GM18873 (cell line): ENCODE data around the gene TSEN2.
"Not testable (repeated sequence)": the region's sequence is repeated elsewhere in the genome, so short reads cannot be mapped to it uniquely, and the experiment has no call there.

Experiments
- ATAC-seq: cut with Tn5 transposase; IDR thresholded peaks from one replicate; pipeline ENCODE4 v1.9.1; 2021; ENCODE audit warnings: mild to moderate bottlenecking, moderate library complexity, moderate number of reproducible peaks; ENCODE audit not compliant: unreplicated experiment, low FRiP score

The TSEN2 gene

DNA sequence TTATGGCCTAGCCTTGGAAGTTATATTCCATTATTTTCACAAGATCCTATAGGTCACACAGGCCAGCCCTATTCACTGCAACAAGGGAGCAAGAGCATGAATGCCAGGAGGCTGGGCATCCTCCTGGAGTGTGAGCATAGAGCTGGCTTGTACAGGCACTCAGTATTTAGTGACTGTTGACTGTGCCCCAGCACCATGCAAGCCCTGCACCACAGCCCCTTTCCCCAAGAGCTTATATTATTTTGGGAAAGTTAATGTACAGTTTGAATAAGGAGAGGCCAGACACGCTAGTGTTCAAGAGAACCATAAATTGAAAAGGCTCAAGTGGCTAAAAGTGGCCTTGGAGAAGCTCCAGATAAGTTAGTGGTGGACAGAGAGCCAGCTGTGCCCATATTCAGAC is 32.3 kb upstream of the TSEN2 start:
- ATAC-seq: no peak

DNA sequence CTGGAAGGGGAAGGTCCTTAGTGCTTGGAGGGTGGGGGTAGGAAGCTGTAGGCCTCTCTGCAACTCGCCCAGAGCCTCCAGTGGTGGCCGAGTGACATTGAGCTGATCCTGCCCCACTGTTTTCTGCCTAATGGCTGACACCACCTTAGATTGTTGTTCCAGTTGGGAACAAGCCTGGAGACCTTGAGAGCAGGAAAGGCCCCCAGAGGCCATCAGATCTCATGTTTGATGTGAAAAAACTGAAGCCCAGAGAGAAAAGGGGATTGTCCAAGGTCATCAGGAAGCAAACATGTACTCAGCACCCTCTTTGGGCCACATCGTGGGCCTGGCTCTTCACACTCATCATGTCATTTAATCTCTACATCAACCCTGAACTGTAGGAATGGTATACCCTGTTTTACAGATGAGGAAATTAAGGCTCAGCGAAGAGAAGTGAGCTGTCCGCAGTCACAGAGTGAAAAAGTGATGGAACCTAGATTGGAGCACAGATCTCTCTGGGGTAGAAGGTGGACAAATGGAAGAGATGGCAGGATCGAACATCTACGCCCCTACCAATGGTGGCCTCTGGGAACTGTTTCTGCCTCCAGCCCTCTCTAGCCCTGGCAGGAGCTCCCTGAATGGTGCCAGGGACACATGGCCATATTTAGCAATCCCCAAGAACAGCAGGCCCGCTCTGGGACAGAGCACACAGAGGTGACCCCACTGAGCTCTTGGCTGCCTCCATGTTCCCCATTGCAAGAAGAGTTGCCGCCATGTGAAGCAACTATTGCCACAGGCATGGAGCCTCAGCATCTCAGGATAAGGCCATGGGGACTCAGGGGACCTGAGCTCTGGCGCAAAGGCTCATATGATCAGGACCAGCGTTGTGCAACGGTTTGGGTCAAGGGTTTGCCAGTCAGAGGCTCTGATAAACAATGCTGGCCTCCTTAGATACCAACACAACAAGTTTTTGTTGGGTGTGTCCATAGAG is 31.6 kb upstream of the TSEN2 start:
- no peak for ATAC-seq

DNA sequence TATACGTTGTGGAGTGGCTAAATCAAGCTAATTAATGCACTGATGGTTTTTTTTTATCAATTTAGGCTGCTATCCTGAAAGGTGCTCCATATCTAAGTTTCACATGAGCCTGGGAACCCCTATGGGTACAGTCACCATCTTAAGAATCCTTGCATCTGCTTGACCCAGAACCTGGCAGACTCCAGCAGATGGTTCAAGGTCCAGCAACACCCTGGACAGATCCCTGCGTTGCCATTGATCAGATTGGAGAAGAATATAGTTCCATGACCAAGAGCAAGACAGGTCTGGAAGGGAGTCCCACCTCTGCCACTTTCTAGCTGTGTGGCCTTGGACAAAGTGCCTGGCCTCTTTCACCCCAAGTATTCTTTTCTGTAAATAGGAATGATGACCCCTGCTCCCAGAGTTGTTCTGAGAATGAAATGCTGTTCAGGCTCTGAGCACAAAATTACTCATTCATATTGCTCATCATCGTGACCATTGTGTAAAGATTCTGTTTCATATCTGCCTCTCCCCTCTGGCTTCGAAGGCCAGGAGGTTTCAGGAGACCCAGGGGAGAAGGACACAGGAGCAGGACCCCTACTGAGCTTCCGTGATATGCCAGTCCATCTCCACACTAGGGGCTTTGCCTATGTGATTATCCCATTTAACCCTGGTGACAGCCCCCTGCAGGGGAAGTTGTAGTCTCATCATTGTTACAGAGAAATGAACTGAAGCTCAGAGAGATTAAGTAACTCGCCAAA is 30.0 kb upstream of the TSEN2 start:
- ATAC-seq: no peak

DNA sequence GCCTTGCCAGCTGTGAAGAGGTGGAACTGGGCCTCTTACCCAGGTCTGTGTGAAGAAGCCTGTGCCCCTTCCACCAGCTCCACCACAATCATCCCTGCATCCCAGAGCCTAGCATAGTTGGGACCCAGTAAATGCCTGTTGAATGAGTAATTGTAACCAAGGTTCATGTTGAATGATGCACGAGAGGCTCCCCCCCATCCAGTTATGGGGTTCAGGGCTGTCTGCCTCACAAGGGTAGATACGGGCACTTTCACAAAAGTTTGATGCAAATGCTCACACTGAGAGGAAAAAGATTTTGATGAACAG is 29.5 kb upstream of the TSEN2 start:
- no peak for ATAC-seq

DNA sequence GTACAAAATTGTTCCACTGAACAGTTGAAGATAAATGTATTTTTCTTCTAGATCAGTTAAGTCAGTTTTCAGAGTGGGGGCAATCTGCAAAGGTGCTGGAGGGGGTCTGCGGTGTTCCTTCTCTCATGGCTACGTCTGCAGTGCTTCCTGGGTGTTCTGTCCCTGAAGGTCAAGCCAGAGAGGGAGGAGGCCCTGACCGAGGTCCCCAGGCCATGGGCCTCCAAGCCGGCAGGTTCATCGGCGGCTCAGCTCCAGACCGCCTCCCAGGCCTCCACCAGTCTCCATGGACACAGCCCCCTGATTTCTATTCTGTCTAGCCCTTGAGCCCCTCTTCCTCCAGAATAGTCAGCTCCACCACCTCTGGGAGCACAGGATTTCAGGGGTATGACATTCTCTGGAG is 28.5 kb upstream of the TSEN2 start:
- no peak for ATAC-seq

DNA sequence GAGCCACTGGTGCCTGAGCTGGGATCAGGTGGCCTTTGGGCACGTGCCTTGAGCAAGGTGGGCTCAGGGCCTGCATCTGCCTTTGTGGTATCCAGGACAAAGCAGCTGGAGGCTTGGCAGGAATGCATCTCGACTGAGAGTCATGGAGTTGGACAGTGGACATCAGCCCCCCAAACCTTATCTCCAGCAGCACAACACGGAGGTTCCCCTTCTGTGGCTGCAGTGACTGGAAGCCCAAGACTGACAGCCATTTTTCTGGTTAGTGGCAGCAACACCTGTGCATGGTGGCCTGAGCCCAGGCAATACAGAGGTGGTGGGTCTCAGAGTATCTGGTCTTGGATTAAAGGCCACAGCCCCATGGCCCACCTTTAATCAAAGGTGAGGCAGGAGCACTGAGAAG is 27.8 kb upstream of the TSEN2 start:
- ATAC-seq: no peak

DNA sequence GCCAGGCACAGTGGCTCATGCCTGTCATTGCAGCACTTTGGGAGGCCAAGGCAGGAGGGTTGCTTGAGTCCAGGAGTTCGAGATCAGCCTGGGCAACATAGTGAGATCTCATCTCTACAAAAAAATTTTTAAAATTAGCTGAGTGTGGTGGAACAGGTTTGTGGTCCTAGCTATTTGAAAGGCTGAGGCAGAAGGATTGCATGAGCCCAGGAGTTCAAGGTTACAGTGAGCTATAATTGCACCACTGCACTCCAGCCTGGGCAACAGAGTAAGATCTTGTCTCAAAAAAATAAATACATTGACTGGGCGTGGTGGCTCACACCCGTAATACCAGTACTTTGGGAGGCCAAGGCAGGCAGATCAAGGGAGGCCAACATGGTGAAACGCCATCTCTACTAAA is 26.9 kb upstream of the TSEN2 start:
- not testable (repeated sequence) for ATAC-seq

DNA sequence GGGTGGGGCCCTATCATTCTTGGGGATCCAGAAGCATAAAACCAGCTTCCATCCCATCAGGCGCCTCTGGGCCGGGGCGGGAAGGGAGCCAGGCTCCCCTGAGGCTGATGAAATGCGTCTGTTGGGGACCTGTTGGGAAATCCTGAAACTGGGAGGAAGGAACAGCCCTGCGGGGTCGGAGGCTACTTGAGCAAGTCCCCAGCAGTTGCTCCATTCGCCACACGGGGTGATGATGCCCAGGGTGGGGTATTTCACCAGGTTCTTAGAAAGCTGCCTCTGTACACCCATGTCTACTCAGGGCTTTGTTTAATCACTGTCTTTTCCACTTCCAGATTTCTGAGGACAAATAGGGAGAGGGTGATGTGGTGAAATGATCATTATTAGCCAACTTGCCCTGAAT is 25.4 kb upstream of the TSEN2 start:
- no peak for ATAC-seq

DNA sequence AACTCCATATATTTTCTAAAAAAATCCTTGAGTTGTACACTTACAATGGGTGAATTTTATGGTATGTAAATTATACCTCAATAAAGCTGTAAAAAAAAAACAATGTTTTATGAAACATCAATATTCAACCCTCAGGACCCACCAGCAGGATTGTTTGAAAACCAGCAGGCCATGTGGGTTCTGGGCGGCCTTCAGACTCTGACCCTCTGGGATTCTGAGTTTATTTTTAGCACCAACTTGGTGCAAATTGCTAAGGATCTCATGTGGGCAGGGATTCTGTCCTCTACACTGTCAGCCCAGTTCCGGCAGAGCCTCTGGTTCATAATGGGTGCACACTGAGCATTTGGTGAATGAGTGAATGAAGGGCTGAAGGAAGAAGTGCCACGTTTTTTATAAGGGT is 24.2 kb upstream of the TSEN2 start:
- no peak for ATAC-seq

DNA sequence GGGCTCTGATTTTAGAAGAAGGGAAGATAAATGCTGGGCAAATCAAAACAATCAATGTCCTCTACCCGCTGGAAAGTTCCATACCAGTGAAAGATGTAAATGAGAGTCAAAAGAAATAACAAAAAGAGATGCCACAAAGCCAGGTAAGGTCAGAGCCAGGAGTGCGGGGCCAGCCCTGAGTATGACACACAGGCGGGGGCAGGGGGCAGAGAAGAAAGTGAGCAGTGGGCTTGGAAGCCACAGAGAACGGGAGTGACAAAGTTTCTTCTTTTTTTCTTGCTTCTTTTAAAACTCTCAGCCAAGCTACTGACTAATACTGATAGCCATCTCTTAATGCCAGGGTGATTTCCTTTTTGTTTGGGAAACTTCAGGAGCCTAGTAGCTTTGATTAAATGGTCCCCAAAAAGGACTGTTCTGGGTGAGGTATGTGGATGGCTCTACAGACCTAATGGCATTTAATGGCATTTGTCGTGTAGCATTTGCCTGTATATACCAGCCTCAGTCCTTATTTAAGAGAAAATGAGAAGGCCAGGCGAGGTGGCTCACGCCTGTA is 23.1 kb upstream of the TSEN2 start:
- ATAC-seq: no peak

DNA sequence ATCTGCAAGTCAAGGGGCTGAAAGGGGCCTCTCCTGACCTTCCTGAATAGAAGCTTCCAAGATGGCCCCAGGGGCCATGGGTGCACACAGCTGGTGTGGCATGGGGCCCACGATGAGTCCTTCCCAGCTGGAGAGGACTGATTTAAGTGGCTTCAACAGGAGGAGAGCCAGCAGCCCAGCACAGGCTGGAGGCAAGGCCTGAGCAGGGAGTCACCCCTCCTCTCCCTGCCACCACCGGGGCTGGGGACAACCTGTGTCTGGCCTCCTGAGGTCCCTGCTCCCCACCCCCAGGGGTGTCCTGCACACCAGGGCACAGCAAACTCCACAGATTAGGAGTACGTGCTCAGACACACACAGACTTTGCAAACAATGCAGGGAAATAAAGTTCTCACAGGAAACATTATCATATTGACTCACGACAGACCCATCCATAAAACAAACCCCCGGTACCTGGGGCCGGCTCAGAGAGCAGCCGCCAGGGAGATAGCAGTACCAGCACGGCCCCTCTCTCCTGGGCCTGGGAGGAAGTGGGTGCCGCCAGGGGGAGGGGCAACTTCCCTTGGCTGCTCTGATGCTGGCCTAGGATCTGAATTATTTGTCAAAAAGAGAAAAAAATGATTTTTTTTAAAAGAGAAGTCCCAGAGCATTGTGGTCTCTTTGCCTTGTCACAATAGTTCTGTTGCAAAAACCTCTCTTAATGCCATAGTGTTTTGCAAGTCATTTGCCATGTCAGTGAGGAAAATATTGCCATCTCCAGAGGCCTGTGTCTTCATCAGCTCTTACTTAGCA is 21.9 kb upstream of the TSEN2 start:
- no peak for ATAC-seq

DNA sequence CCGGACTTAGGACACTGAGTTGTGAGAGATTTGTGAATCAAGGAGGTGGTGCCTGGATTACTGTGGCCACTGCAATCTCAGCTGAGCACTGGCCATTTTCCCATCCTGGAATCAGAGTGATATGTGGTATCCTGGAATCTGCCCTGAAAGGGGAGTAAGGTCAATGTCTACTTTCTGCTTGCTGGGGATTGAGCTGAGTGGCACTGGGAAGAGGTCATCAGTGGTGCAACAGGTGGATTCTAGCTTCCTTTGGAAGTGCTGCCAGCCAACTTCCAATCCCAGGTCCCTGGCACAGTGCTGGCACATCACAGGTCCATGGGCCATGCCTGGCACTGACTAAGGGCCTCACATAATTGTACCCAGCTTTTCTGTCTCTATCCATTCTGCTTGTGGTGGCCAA is 20.6 kb upstream of the TSEN2 start:
- ATAC-seq: no peak

DNA sequence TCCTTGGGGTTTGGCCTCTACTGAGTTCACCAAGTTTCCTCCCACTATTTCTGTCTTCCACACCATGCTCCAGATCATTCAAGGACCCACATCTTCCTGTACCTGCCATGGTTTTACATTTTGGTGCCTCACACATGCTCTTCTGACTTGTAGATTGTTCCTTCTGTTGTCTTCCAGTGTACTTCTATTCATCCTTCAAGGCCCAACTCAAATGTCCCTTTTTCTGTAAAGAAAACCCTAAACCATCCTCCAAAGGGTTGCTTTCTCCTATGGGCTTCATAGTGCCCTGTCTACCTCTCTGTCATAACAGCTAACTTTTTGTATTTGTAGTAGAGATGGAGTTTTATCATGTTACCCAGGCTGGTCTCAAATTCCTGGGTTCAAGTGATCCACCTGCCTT is 20.1 kb upstream of the TSEN2 start:
- no peak for ATAC-seq

DNA sequence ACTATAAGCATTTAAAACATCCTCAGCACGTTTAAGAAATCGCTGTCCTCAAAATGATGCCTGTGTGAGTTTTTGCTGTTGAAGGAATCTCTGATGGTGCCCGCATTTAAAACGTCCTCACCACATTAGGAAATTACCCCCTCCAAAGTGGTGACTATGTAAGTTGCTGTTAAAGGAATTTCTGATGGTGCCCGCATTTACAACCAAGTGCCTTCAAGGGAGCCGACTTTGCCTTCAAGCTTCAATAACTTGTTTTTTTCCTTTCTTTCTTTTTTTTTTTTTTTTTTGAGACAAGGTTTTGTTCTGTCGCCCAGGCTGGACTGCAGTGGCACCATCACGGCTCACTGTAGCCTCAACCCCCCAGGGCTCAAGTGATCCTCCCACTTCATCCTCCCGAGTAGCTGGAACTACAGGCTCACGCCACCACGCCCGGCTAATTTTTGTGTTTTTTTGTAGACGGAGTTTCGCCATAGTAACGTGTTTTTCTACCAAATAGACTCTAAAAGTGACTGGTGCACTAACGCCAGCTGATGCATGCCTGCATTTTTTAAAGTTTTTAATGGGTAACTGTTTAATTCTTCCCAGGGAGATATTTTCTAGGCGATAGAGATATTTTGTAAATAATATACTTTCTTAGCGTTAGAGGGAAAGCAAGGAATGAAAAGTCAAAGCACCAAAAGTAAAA is 19.0 kb upstream of the TSEN2 start:
- no peak for ATAC-seq

DNA sequence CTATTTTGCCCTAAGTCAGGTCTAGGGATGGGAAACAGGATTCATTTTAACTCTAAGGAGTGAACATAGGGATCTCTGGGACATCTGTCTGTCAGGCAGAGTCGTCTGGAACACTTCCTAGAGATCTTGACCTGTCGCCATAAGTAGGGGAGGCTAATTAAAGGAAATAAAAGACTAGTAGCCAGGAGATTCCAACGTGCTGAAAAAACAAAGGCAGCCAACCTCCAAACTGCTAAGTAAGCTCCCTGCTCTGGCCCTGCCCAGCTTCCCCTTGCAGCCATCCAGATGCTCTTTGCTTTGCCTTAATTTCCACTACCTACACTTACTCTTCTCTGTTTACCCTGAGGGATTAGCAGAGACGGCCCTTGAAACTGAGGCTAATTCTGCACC is 18.4 kb upstream of the TSEN2 start:
- ATAC-seq: no peak

DNA sequence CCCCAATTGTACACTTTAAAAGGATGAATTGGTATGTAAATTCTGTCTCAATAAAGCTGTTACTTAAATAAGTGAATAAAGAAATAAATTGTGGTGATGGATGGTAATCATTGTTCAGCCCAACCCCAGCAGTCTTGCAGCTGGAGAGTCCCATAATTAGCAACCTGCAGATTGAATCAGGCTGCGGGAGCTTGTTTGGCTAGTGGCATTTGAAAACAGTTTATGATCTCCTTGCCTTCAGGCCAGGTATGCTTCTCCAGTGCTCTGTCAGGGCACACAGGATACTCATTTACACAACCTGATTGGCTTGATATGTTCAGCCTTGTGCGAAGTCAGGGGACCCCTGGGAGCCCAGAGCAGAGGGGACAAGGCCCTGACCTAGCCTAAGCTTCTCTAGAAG is 16.5 kb upstream of the TSEN2 start:
- no peak for ATAC-seq

DNA sequence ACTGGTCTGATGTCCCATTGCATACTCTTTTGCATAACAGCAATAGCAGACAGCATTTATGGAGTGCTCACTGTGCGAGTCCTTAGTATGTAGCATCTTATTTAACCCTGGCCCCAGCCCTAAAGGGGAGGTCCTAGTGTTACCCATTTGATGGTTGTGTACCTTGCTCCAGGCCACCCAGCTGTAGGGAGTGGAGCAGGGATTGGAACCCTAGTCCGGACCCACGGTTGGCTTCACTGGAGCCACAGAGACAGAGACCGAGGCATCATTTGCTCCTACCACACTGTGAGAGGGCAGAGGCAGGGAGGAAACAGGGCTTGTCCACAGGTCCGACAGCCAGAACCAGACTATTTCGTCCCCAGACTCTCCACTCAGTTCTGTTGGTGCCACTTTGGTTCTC is 16.0 kb upstream of the TSEN2 start:
- no peak for ATAC-seq

DNA sequence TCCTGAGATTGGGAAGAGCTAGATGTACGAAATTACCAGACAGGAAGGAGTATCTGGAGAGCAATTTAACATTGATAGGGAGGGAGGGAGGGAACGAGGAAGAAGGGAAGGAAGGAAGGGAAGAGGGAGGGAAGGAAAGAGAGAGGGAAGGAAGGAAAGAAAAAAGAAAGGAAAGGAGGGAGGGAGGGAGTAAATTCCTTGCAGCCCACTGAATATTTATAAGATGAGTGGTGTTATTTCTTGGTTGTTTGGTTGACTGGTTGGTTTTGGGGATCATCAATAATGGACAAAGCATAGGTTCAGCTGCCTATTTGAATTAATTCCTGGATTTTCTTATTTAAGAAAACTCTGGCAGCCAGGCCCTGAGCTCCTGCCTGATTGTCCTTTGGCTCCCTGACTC is 15.5 kb upstream of the TSEN2 start:
- ATAC-seq: no peak

DNA sequence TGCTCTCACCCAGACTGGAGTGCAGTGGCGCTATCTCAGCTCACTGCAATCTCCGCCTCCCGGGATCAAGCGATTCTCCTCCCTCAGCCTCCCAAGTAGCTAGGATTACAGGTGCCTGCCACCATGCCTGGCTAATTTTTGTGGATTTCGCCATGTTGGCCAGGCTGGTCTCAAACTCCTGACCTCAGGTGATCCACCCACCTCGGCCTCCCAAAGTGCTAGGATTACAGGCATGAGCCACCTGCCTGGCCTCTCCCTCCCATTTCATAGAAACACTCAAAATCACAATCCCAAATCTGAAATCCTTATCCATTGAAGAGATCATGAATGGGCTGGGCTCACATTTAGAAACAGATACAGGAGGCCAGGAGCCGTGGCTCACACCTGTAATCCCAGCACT is 15.1 kb upstream of the TSEN2 start:
- ATAC-seq: not testable (repeated sequence)

DNA sequence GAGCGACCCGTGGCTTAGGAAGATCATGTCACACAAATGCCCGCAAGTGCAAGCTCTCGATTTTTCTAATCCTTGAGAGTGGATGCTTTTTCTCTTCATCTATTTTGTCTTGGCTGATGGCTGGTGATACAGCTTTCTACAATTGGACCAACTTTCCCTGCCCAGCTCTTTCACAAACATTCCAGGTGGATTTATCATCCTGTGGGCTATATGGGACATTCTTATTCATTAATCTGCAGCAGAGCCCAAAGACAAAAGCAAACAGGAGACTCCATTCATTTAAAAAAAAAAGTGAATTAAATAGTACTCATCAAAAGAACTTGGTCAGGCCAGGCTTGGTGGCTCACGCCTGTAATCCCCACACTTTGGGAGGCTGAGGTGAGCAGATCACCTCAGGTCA is 14.2 kb upstream of the TSEN2 start:
- ATAC-seq: no peak
